HCT116 (cell line): ENCODE measurements around the gene DLX5. TPM values are rescaled to one million over a fixed set of nuclear protein-coding genes. Genes with fewer than 3 reads are reported as not detected.

Source experiments
- ATAC-seq: fragments of 200-7000 bp; cut with Tn5 transposase; 2 replicates; pipeline ENCODE4 v1.9.1; 2020; ENCODE audit warnings: mild to moderate bottlenecking, moderate library complexity
- BruUV-seq: library from RNA; stranded (reverse); fragments of 400-500 nt; replicated peaks from 2 replicates; lab custom pipeline; 2021; lab: Mats Ljungman, UMichigan
- CTCF ChIA-PET: fragments of 300-600 bp; sonication (Branson Sonifier 250); formaldehyde crosslinking; loops from one replicate; lab custom pipeline; 2021; ENCODE audit warnings: antibody characterized with exemption; lab: Charles Lee
- POLR2A ChIA-PET: fragments of 300-600, 350-600 bp; sonication (Branson Sonifier 250); formaldehyde crosslinking; loops from one replicate; lab custom pipeline; 2021; ENCODE audit warnings: antibody characterized with exemption; lab: Charles Lee
- RAD21 ChIA-PET, 2 experiments: fragments of 300-600 bp; sonication (Branson Sonifier 250); formaldehyde crosslinking; loops; one replicate each; lab custom pipeline; 2023; ENCODE audit warnings: low total read pairs in 2 of 2; ENCODE audit not compliant: uncharacterized antibody in 2 of 2, unreplicated experiment in 2 of 2, low non-redundant PET in 1 of 2; lab: Charles Lee
- DNase-seq: peaks from one replicate; pipeline ENCODE4 v3.0.0-alpha.2; 2010; ENCODE audit warnings: low read depth, low spot score
- H2AFZ ChIP-seq: fragments of 200-600 bp; shearing (Covaris generic), sonication (generic); 2 replicates; pipeline ENCODE4 v1.6.1; 2017; ENCODE audit warnings: low read depth, mixed run types, mixed read lengths, antibody characterized with exemption, low read length; ENCODE audit not compliant: poor library complexity, severe bottlenecking
- H3K27ac ChIP-seq: 2 replicates; pipeline ENCODE4 v1.5.1; 2012; ENCODE audit warnings: low read depth, low read length
- H3K27me3 ChIP-seq: fragments of 200-600 bp; sonication (generic); 2 replicates; pipeline ENCODE4 v1.6.1; 2016; ENCODE audit warnings: mixed run types, low read length, mixed read lengths; ENCODE audit not compliant: insufficient read depth
- H3K36me3 ChIP-seq, 2 experiments: fragments of 200-500 bp in 1 of 2; fragments of 200-600 bp in 1 of 2; sonication (Bioruptor generic) in 1 of 2; sonication (generic) in 1 of 2; 2 replicates each; pipeline versions ENCODE4 v1.5.1 to v1.6.1; 2014 to 2016; ENCODE audit warnings: low read length in 2 of 2, inconsistent platforms in 1 of 2, mixed read lengths in 1 of 2, mixed run types in 1 of 2; ENCODE audit not compliant: insufficient read depth in 2 of 2, control insufficient read depth in 1 of 2
- H3K4me1 ChIP-seq, 2 experiments: fragments of 200-600 bp in 1 of 2; sonication (generic) in 1 of 2; 2 replicates each; pipeline versions ENCODE4 v1.5.1 to v1.6.1; 2012 to 2017; ENCODE audit warnings: low read length in 2 of 2, inconsistent platforms in 1 of 2, mild to moderate bottlenecking in 1 of 2, mixed read lengths in 1 of 2, mixed run types in 1 of 2, moderate library complexity in 1 of 2; ENCODE audit not compliant: insufficient read depth in 2 of 2, control insufficient read depth in 1 of 2
- H3K4me2 ChIP-seq: fragments of 200-600 bp; sonication (generic); 2 replicates; pipeline ENCODE4 v1.6.1; 2017; ENCODE audit warnings: mixed run types, low read length, mixed read lengths
- H3K4me3 ChIP-seq, 2 experiments: fragments of 200-600 bp in 1 of 2; sonication (generic) in 1 of 2; replicated peaks in 1 of 2; 2 replicates each; pipeline ENCODE4 v1.5.1; 2011 to 2016; ENCODE audit warnings: low read length in 2 of 2, control low read depth in 1 of 2, low read depth in 1 of 2, mild to moderate bottlenecking in 1 of 2, mixed read lengths in 1 of 2, mixed run types in 1 of 2
- H3K79me2 ChIP-seq: fragments of 200-600 bp; sonication (generic); 2 replicates; pipeline ENCODE4 v1.6.1; 2017; ENCODE audit warnings: mild to moderate bottlenecking, mixed run types, low read length, moderate library complexity, mixed read lengths; ENCODE audit not compliant: insufficient read depth
- H3K9ac ChIP-seq: fragments of 200-600 bp; sonication (generic); 2 replicates; pipeline ENCODE4 v1.6.1; 2016; ENCODE audit warnings: low read length, mixed read lengths
- H3K9me2 ChIP-seq: fragments of 200-600 bp; sonication (generic), shearing (Covaris generic); 2 replicates; pipeline ENCODE4 v1.6.1; 2017; ENCODE audit warnings: mixed run types, mild to moderate bottlenecking, moderate library complexity; ENCODE audit not compliant: insufficient read depth
- H3K9me3 ChIP-seq, 2 experiments: fragments of 200-500 bp in 1 of 2; fragments of 200-600 bp in 1 of 2; sonication (Bioruptor generic) in 1 of 2; sonication (generic) in 1 of 2; 2 replicates each; pipeline ENCODE4 v1.6.1; 2014 to 2017; ENCODE audit warnings: low read length in 2 of 2, mixed read lengths in 2 of 2, inconsistent platforms in 1 of 2, low read depth in 1 of 2, mild to moderate bottlenecking in 1 of 2, mixed run types in 1 of 2, moderate library complexity in 1 of 2; ENCODE audit not compliant: control insufficient read depth in 1 of 2, insufficient read depth in 1 of 2
- H4K20me1 ChIP-seq: fragments of 200-600 bp; sonication (generic), shearing (Covaris generic); 2 replicates; pipeline ENCODE4 v1.6.1; 2017; ENCODE audit warnings: mixed run types, mild to moderate bottlenecking, moderate library complexity; ENCODE audit not compliant: insufficient read depth
- CBX3 ChIP-seq: IDR thresholded peaks from 2 replicates; pipeline ENCODE4 v1.6.1; 2012; ENCODE audit warnings: low read depth
- CEBPB ChIP-seq: IDR thresholded peaks from 2 replicates; pipeline ENCODE4 v1.6.1; 2012; ENCODE audit warnings: low read depth
- EGR1 ChIP-seq: IDR thresholded peaks from 2 replicates; pipeline ENCODE4 v1.6.1; 2012; ENCODE audit warnings: low read depth
- EZH2 ChIP-seq: fragments of 200-600 bp; sonication (generic); IDR thresholded peaks from 2 replicates; pipeline ENCODE4 v1.6.1; 2017; ENCODE audit warnings: antibody characterized with exemption, mixed run types
- JUND ChIP-seq: IDR thresholded peaks from 2 replicates; pipeline ENCODE4 v1.6.1; 2012
- POLR2A ChIP-seq: IDR thresholded peaks from 2 replicates; pipeline ENCODE4 v1.7.0; 2011; ENCODE audit warnings: borderline replicate concordance; ENCODE audit not compliant: insufficient read depth, insufficient read length; ENCODE audit errors: extremely low read depth
- POLR2AphosphoS5 ChIP-seq: IDR thresholded peaks from 2 replicates; pipeline ENCODE4 v1.6.1; 2011; ENCODE audit warnings: mild to moderate bottlenecking, low read depth, low read length, moderate library complexity
- REST ChIP-seq: IDR thresholded peaks from 2 replicates; pipeline ENCODE4 v1.6.1; 2012; ENCODE audit warnings: low read depth
- SRF ChIP-seq: IDR thresholded peaks from 2 replicates; pipeline ENCODE4 v1.6.1; 2012; ENCODE audit warnings: low read depth
- ZFX ChIP-seq: fragments of 450-650 bp; IDR thresholded peaks from 2 replicates; pipeline ENCODE4 v1.6.1; 2017
- ZNF274 ChIP-seq: fragments of 200-500 bp; sonication (Bioruptor generic); IDR thresholded peaks from 2 replicates; pipeline ENCODE4 v1.6.1; 2014; ENCODE audit warnings: mild to moderate bottlenecking, low read depth, low read length, inconsistent platforms
- intact Hi-C: fragments of 100-400 bp; cut with micrococcal nuclease; formaldehyde crosslinking; loops from 2 replicates; pipeline ENCODE4 v1.10.0; 2022
- total RNA-seq: library from RNA; stranded (reverse); gene quantifications from one replicate; pipeline ENCODE4 v1.2.1, GENCODE V29; 2021; ENCODE audit not compliant: unreplicated experiment
- TF ChIP-seq, protein P1 (sequence below): IDR thresholded peaks from 2 replicates; pipeline ENCODE4 v1.6.1; 2011; ENCODE audit warnings: mild to moderate bottlenecking, low read length, moderate library complexity; ENCODE audit not compliant: insufficient replicate concordance; ENCODE audit errors: extremely low read depth
- TF ChIP-seq, protein P2 (sequence below): IDR thresholded peaks from 2 replicates; pipeline ENCODE4 v1.6.1; 2012

DLX5 gene
- total RNA-seq, 1 experiment from 2014 or later = not detected

DNA sequence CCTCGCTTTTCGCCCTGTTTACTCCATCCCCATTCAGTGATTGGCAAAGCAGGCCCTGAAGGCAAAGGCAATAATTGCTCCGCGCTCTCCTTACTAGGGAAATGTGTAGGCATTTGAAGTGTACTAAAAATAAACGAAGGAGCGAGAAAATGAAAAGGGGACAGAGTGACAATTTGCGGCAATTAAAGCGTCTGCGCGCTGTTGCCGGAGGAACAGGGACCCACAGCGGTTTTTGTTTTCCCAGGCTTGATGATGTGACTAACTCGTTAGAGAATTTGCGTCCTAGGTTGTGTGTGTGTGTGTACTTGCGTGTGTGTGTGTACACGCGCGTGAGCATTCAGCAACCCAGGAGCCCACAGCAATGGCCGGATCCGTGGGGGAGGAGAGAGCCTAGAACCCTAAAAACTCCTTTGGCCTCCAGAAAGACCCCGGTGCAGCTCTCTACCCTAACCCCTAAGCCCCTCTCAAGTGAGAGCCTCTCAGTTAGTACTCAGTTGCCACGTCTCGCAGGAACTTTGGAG lies 27.1 kb downstream of the DLX5 start:
- Histone ChIP-seq H3K4me1 (no peaks in the 10 kb centered on the region), H3K36me3 (no peaks in the 10 kb centered on the region), H3K27ac (no peak overlapping the region), H3K27me3 (peaks cover 44% of the 10 kb centered on the region), H3K9me2 (no peaks in the 10 kb centered on the region), H3K9me3 (no peaks in the 10 kb centered on the region), H3K79me2 (no peaks in the 10 kb centered on the region), H2AFZ (no peak overlapping the region), H3K4me2 (no peak overlapping the region), H4K20me1 (no peaks in the 10 kb centered on the region), H3K9ac (no peak overlapping the region), H3K4me3 (no peak overlapping the region)
- intact Hi-C loops = no loop called here
- POLR2A ChIA-PET = no interaction called here
- RAD21 ChIA-PET = no interaction called here
- TF ChIP-seq, protein P1, sequence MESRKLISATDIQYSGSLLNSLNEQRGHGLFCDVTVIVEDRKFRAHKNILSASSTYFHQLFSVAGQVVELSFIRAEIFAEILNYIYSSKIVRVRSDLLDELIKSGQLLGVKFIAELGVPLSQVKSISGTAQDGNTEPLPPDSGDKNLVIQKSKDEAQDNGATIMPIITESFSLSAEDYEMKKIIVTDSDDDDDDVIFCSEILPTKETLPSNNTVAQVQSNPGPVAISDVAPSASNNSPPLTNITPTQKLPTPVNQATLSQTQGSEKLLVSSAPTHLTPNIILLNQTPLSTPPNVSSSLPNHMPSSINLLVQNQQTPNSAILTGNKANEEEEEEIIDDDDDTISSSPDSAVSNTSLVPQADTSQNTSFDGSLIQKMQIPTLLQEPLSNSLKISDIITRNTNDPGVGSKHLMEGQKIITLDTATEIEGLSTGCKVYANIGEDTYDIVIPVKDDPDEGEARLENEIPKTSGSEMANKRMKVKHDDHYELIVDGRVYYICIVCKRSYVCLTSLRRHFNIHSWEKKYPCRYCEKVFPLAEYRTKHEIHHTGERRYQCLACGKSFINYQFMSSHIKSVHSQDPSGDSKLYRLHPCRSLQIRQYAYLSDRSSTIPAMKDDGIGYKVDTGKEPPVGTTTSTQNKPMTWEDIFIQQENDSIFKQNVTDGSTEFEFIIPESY = no peak
- TF ChIP-seq JUND (no peak), POLR2AphosphoS5 (no peak), ZNF274 (no peak), EGR1 (no peak), POLR2A (no peak), REST (no peak), CEBPB (no peak), EZH2 (no peak), SRF (no peak), CBX3 (no peak), ZFX (no peak)
- TF ChIP-seq, protein P2, sequence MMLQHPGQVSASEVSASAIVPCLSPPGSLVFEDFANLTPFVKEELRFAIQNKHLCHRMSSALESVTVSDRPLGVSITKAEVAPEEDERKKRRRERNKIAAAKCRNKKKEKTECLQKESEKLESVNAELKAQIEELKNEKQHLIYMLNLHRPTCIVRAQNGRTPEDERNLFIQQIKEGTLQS = no peak
- DNase-seq = no peak
- CTCF ChIA-PET = no interaction called here
- ATAC-seq = no peak
- BruUV-seq = no TSS peak
